Caco-2 (cell line): ENCODE measurements around the gene RALGPS1. TPM values are rescaled to one million over a fixed set of nuclear protein-coding genes. Genes with fewer than 3 reads are reported as not detected.

ENCODE experiments used
- BruUV-seq: library from RNA; stranded (reverse); fragments of 400-500 nt; replicated peaks from 2 replicates; lab custom pipeline; 2021; lab: Mats Ljungman, UMichigan
- CTCF ChIA-PET: fragments of 300-600 bp; sonication (Branson Sonifier 250); formaldehyde crosslinking; loops from one replicate; lab custom pipeline; 2022; ENCODE audit warnings: antibody characterized with exemption; lab: Charles Lee
- POLR2A ChIA-PET: fragments of 300-600 bp; sonication (Branson Sonifier 250); formaldehyde crosslinking; loops from one replicate; lab custom pipeline; 2022; ENCODE audit warnings: antibody characterized with exemption; lab: Charles Lee
- DNase-seq, 2 experiments: peaks; one replicate each; pipeline versions ENCODE4 v3.0.0 to v3.0.0-alpha.2; 2020 to 2022
- H3K27me3 ChIP-seq: replicated peaks from 2 replicates; pipeline ENCODE4 v1.6.0; 2011; ENCODE audit warnings: low read length; ENCODE audit not compliant: control insufficient read depth, insufficient read depth
- H3K36me3 ChIP-seq: 2 replicates; pipeline ENCODE4 v1.5.1; 2011; ENCODE audit warnings: low read length; ENCODE audit not compliant: control insufficient read depth, insufficient read depth
- H3K4me1 ChIP-seq: fragments of 250-450 bp; sonication (Bioruptor Pico); 2 replicates; pipeline ENCODE4 v1.5.1; 2020; ENCODE audit warnings: mild to moderate bottlenecking
- H3K4me3 ChIP-seq: 2 replicates; pipeline ENCODE4 v1.5.1; 2011; ENCODE audit warnings: low read depth, mild to moderate bottlenecking, control low read depth, low read length
- H3K9me3 ChIP-seq: fragments of 250-450 bp; sonication (Bioruptor Pico); 2 replicates; pipeline ENCODE4 v1.5.1; 2020; ENCODE audit warnings: mild to moderate bottlenecking, moderate library complexity
- H3K27ac Mint-ChIP-seq: one replicate; pipeline ENCODE4 v1.8.0; 2022; ENCODE audit warnings: mixed read lengths; ENCODE audit not compliant: unreplicated experiment
- H3K27me3 Mint-ChIP-seq: one replicate; pipeline ENCODE4 v1.8.0; 2022; ENCODE audit warnings: mixed read lengths; ENCODE audit not compliant: insufficient read depth, unreplicated experiment
- H3K36me3 Mint-ChIP-seq: one replicate; pipeline ENCODE4 v1.8.0; 2022; ENCODE audit warnings: mild to moderate bottlenecking, mixed read lengths; ENCODE audit not compliant: insufficient read depth, unreplicated experiment
- H3K4me1 Mint-ChIP-seq: one replicate; pipeline ENCODE4 v1.8.0; 2022; ENCODE audit warnings: low read depth, mixed read lengths; ENCODE audit not compliant: unreplicated experiment
- H3K4me3 Mint-ChIP-seq: one replicate; pipeline ENCODE4 v1.8.0; 2022; ENCODE audit warnings: mild to moderate bottlenecking, moderate library complexity, mixed read lengths; ENCODE audit not compliant: unreplicated experiment
- H3K9me3 Mint-ChIP-seq: one replicate; pipeline ENCODE4 v1.8.0; 2022; ENCODE audit warnings: mixed read lengths; ENCODE audit not compliant: unreplicated experiment
- intact Hi-C: fragments of 100-400 bp; cut with micrococcal nuclease; formaldehyde crosslinking; loops from one replicate; pipeline ENCODE4 v1.10.0; 2022; ENCODE audit not compliant: unreplicated experiment
- total RNA-seq: library from RNA; stranded (reverse); gene quantifications from 2 replicates; pipeline ENCODE4 v1.2.3, GENCODE V29; 2022
- TF ChIP-seq, protein P1 (sequence below), 2 experiments: fragments of 200-600 bp in 1 of 2; IDR thresholded peaks; 1 replicate in 1 of 2; 2 replicates in 1 of 2; pipeline versions ENCODE4 v1.5.1 to v1.8.0; 2011 to 2022; ENCODE audit warnings: antibody characterized with exemption in 1 of 2, control low read depth in 1 of 2, inconsistent platforms in 1 of 2, low read depth in 1 of 2, low read length in 1 of 2, mild to moderate bottlenecking in 1 of 2, moderate library complexity in 1 of 2; ENCODE audit not compliant: insufficient read depth in 1 of 2, severe bottlenecking in 1 of 2, unreplicated experiment in 1 of 2

Gene RALGPS1
- total RNA-seq, 1 experiment from 2014 or later, result 41.5 TPM

DNA sequence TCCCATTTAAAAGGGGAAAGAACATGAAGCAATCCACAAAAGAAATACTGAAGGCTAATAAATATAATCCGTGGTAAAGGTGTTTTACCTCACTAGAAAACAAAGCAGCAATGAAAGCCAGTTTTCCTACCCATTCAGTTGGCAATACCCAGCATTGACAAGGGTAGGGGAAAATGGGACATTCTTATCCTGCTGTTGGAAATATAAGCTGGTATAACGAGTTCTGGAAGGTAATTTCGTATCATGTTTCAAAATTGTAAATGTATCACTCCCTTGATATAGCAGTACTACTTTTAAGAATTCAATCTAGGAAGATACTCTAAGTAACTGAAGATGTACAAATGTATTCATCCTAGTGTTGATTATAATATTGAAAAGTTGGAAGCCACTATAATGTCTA lies 22.9 kb upstream of the RALGPS1 start:
- no TSS peak for BruUV-seq
- H3K27me3 Mint-ChIP-seq, result no peaks in the 10 kb centered on the region
- no peaks in the 10 kb centered on the region for H3K36me3 ChIP-seq
- H3K9me3 ChIP-seq, result no peaks in the 10 kb centered on the region
- ChIA-PET POLR2A (no interaction called here), CTCF (no interaction called here)
- intact Hi-C loops, result no loop called here
- H3K4me3 ChIP-seq, result no peak overlapping the region
- H3K4me3 Mint-ChIP-seq, result no peak overlapping the region
- H3K36me3 Mint-ChIP-seq, result no peaks in the 10 kb centered on the region
- no peaks in the 10 kb centered on the region for H3K4me1 ChIP-seq
- H3K27ac Mint-ChIP-seq, result no peak overlapping the region
- DNase-seq, result no peak
- TF ChIP-seq, protein P1, sequence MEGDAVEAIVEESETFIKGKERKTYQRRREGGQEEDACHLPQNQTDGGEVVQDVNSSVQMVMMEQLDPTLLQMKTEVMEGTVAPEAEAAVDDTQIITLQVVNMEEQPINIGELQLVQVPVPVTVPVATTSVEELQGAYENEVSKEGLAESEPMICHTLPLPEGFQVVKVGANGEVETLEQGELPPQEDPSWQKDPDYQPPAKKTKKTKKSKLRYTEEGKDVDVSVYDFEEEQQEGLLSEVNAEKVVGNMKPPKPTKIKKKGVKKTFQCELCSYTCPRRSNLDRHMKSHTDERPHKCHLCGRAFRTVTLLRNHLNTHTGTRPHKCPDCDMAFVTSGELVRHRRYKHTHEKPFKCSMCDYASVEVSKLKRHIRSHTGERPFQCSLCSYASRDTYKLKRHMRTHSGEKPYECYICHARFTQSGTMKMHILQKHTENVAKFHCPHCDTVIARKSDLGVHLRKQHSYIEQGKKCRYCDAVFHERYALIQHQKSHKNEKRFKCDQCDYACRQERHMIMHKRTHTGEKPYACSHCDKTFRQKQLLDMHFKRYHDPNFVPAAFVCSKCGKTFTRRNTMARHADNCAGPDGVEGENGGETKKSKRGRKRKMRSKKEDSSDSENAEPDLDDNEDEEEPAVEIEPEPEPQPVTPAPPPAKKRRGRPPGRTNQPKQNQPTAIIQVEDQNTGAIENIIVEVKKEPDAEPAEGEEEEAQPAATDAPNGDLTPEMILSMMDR (IDR thresholded peaks at IDR 0.05; ENCODE audit: insufficient read depth in 1 of 2, low read depth in 1 of 2, low read length in 1 of 2, severe bottlenecking in 1 of 2, unreplicated experiment in 1 of 2), result no peak
- no peaks in the 10 kb centered on the region for H3K9me3 Mint-ChIP-seq
- no peaks in the 10 kb centered on the region for H3K27me3 ChIP-seq
- H3K4me1 Mint-ChIP-seq, result no peaks in the 10 kb centered on the region

DNA sequence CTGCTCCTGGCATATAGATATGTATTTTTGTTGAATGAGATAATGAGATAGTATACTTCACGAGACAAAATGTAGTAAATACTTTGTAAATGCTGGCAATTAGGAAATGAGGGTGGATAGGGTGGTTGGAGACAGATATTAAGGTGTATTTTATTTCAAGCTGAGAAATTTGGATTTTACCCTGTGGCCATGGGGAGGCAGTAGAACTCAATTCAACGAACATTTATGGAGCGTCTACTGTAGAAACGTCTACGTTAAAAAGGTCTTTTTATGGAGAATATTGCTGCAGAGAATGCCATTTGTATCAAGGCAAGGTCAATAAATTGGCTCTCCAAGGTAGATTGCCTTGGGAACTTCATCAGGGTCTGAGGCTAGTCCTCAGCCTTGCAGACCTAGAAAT lies 21.5 kb upstream of the RALGPS1 start:
- ChIA-PET POLR2A (no interaction called here), CTCF (interaction anchor here (0.5 to 1.0 kb wide), 3 partner anchors 47 to 1186 kb away, joined by 3 to 5 read pairs (median 3); no protein-coding TSS in a partner anchor)
- no peaks in the 10 kb centered on the region for H3K36me3 Mint-ChIP-seq
- no peaks in the 10 kb centered on the region for H3K36me3 ChIP-seq
- no peaks in the 10 kb centered on the region for H3K4me1 Mint-ChIP-seq
- no peak overlapping the region for H3K27ac Mint-ChIP-seq
- intact Hi-C loops, result loop anchor here (1.0 kb wide), 1 partner anchor 47 kb away; no protein-coding TSS in a partner anchor
- H3K4me3 ChIP-seq, result no peak overlapping the region
- no peaks in the 10 kb centered on the region for H3K4me1 ChIP-seq
- no peak overlapping the region for H3K4me3 Mint-ChIP-seq
- TF ChIP-seq, protein P1 (IDR thresholded peaks at IDR 0.05; ENCODE audit: insufficient read depth in 1 of 2, low read depth in 1 of 2, low read length in 1 of 2, severe bottlenecking in 1 of 2, unreplicated experiment in 1 of 2), result peak; percentile 33 to 44
- no peaks in the 10 kb centered on the region for H3K27me3 ChIP-seq
- H3K9me3 Mint-ChIP-seq, result no peaks in the 10 kb centered on the region
- no peaks in the 10 kb centered on the region for H3K27me3 Mint-ChIP-seq
- no peaks in the 10 kb centered on the region for H3K9me3 ChIP-seq
- DNase-seq, result peak in 1 of 2 experiments; percentile 28
- no TSS peak for BruUV-seq

DNA sequence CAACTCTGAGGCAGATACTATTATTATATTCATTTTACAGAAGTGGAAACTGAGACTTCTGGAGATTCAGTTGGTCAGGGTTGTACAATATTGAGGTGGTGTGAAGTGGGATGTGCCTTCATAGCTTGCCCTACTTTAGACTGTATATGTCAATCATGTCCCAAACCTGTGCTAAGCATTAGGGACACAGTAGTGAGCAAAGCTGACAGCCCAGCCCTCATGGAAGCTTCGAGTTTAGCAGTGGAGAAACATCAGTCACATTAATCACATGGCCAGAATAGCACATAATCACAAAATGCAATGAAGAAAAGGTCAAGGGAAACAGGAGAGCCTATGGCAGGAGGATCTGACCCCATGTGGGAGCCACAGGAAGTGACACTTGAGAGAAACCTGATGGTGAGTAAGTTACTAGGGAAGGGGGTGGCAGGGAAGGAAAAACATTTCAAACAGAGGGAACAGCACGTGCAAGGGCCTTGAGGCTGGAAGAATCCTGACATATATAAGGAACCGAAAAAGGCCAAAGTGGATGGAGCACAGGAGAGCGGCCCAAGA lies 20.5 kb upstream of the RALGPS1 start:
- no peaks in the 10 kb centered on the region for H3K27me3 Mint-ChIP-seq
- ChIA-PET CTCF (interaction anchor here (0.7 kb wide), 2 partner anchors 41 to 242 kb away, joined by 3 to 5 read pairs; no protein-coding TSS in a partner anchor), POLR2A (no interaction called here)
- Histone ChIP-seq H3K9me3 (no peaks in the 10 kb centered on the region), H3K36me3 (no peaks in the 10 kb centered on the region), H3K4me3 (no peak overlapping the region), H3K4me1 (no peaks in the 10 kb centered on the region), H3K27me3 (no peaks in the 10 kb centered on the region)
- H3K9me3 Mint-ChIP-seq, result no peaks in the 10 kb centered on the region
- BruUV-seq, result no TSS peak
- no peaks in the 10 kb centered on the region for H3K4me1 Mint-ChIP-seq
- no peaks in the 10 kb centered on the region for H3K36me3 Mint-ChIP-seq
- no peak overlapping the region for H3K4me3 Mint-ChIP-seq
- TF ChIP-seq, protein P1 (IDR thresholded peaks at IDR 0.05; ENCODE audit: insufficient read depth in 1 of 2, low read depth in 1 of 2, low read length in 1 of 2, severe bottlenecking in 1 of 2, unreplicated experiment in 1 of 2), result peak in 1 of 2 experiments; percentile 3
- intact Hi-C loops, result no loop called here
- no peak overlapping the region for H3K27ac Mint-ChIP-seq
- DNase-seq, result no peak
